GM21381 (cell line): ENCODE results near the gene FSIP1.

Experiments used
- ATAC-seq: cut with Tn5 transposase; IDR thresholded peaks from one replicate; pipeline ENCODE4 v1.9.1; 2021; ENCODE audit warnings: mild to moderate bottlenecking, moderate library complexity; ENCODE audit not compliant: unreplicated experiment

Gene FSIP1

DNA sequence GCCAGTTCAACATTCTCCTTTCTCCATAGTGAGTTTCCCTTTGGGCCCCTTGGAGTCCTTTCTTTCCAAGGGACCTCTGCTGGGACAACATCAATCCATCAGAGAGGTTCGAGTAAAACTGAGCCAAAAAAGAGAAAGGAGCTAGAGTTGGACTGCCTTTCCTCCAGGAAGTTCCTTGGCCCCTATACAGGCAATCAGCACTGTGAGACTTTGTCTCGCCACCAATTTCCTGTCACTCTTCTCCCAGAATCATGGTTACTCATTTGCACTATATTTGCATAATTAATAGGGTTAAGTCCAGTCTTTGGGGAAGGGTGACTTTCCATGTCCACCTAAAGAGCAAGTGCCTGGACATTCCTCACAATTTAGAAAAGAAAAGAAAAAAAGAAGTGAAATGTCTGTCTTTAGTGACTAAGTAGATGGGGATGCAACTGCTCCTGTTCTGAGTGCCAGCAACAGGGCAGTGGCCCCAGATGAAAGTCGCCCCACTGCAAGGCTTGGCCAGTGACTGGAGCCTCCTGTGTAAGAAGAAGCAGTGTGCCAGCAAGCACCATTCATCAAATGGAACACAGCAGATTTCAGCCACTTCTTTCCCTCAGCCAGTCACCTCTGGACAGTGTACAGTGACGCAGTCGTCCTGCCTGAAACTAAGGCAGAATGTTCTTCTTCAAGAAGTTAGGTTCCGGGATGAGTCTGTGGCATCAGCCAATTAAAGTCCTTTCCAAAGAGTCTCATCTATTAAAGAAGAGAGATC lies 91.6 kb downstream of the FSIP1 start:
- no peak for ATAC-seq

DNA sequence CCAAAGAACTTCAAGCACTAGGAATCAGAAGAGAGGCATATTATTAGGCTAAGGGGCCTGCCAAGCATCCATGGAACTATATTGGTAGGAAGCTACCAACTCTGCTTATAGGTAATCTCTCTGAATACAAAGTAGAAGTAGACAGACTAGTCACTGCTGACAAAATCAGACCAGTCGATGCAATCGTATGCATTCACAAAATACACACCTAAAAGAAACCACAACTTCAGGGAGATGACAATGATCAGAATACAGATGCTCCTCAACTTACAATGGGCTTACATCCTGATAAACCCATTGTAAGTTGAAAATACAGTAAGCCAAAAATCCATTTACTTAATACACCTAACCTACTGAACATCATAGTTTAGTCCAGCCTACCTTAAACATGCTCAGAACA lies 94.7 kb downstream of the FSIP1 start:
- ATAC-seq: no peak

DNA sequence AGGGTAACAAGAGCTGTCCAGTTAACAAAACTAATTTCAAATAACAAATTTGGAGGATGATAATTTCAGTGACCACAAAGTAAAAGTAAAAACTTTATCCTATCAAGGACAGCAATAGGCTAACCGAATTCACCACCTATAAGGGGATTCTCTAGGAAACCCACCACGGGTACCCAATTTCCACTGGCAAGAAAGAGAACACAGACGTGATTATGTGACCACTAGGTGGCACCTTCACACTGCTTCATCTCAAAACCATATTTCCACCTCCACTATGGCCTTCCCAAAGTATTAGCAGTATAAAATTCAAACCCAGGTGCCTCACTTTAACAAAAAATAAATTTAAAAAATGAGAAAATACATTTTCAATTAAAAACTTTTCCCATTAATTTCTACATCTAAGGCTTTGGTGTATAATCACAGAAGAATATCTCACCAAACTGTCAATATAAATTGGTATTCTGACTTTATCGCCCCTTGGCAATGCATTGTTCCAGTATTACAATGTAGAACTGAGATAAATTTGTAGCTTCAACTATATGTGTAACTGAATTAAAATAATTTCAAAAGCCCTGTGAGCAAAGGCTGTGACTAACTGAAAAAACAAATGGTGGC lies 96.5 kb downstream of the FSIP1 start:
- ATAC-seq: no peak

DNA sequence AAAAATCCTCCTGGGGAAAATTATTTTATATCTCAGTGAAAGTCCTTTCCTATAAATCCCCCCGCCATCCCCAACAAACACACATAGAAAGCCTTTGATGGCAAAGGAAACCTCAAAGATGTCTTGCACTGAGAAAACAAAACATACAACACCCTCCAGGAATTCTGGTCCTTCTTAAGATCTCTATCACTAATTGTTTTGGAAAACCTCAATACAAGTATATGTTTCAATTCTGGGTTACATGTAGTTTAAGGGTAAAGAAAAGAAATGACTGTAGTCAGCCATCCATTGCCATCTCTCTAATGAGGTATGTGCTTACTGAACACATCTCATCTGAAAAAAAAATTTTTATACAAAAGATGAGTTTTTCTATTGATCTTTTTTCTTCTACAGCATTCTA lies 97.3 kb downstream of the FSIP1 start:
- no peak for ATAC-seq

DNA sequence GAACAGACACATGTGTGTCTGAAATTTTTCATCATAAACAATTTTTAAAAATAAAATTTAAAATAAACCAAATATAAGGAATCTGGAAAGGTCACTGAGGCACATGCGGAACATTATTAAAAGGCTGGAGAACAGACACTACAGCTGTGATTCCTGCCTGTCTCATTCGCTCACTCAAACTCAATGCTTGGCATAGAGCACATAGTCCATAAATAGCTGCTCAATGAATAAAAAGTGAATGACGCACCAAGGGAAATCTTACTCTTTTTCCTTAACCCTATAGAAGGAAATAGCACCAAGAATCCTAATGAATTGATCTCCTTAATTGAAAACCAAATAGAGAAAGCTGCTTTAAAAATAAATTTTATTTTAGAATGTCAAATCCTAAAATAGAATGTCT lies 98.4 kb downstream of the FSIP1 start:
- ATAC-seq: no peak

DNA sequence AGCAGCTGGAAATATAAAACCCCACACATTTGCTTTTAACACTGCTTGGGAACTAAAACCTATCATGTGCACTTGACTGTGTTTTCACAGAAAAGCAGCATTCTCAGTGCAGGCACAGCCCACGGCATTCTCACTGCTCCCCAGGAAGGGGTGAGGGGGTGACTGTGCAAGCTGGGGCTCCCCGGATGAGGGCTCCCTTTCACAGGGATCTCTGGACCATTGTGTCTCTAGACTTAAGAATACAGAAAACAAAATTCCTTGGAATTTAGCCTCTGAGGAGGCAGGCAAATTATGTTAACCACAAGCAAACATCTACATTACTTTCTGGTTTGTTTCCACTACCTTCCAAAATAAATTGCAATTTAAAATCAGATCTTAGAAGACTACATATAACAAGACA lies 100.3 kb downstream of the FSIP1 start:
- ATAC-seq: no peak

DNA sequence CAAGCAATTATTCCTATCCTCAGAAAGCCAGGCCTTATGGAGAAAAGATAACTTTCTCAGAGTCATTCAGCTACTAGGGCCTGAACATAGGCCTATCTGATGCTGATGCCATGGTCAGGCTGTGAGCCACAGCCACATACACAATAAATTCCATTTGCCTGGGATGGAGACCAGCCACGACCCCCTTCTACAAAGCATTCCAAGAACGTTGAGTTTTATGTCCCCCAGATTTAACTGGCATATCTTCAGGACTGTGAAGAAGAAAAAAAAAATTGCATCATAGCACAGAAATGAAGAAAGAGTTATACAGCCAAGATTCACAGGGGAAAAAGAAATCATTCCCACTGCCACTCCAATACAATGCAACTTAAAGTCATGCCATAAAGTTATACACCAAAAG lies 101.8 kb downstream of the FSIP1 start:
- ATAC-seq: no peak

DNA sequence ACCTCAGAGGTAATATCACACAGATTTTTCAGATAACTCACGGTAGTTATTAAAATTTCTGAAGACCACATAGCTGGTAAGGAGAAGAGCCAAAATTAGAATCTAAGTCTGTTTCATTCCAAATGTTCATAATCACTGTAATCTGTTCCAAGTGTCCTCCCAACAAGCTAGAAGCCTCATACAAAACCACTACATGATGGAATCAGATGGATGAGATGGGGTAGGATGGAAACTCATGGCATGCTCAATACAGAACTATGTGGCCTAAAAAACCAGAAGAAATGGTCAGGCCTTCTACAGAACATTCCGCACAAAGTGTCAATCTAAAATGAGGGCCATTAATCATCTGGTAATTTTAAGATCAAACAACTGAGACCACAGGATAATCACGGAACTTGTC lies 110.0 kb downstream of the FSIP1 start:
- ATAC-seq: no peak

DNA sequence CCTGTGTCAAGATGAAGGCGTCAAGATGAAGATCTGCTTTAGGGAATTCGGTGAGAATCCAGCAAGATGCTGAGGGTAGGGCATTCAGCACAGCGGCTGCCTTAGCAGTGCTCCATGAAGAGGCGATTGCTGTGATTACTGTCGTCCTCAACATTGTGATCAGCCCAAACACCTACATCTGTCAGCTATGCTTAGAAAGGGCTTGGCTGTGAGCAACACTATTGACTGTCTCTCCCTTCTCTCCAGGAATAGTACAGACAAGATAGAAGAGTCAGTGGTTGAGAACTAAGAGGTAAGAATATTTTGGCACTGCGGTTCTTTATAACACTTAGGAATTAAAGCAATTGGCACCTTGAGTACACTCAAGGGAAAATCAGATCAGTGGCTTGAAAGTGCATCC lies 110.5 kb downstream of the FSIP1 start:
- ATAC-seq: no peak

DNA sequence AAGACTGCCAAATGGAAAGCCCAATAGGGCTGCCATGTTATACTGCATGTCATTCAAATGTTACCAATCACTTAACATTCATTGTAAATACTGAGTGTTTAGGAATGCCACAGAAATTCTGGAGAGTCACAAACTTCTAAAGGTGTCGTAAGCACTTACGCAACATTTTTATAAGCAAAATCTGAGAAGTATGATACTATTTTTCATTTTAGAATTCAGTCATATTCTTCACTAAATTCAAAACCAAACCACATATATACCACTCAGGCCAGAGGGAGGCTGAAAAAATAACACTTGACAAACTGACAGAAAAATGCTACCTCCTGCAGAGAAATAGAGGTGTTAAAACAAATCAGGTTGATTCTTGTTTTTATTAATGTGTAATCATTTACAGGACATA lies 112.0 kb downstream of the FSIP1 start:
- ATAC-seq: no peak

DNA sequence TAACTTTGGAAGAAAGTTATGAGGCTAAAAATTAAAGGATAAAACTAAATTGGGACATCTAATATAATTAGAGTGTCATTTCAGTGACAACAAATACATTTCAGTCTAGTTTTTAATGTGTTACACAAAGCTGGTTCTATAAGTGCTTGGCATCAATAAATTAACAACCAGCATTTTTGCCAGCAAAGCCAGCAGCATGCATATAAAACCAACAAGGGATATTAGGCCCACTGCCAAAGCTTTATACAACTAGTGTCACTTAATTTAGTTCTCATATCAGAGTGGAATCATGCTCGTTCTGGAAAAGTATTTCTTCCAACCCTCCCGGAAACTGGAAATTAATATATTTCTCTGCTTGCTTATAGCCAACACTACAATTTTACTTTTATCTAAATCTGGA lies 113.0 kb downstream of the FSIP1 start:
- no peak for ATAC-seq

DNA sequence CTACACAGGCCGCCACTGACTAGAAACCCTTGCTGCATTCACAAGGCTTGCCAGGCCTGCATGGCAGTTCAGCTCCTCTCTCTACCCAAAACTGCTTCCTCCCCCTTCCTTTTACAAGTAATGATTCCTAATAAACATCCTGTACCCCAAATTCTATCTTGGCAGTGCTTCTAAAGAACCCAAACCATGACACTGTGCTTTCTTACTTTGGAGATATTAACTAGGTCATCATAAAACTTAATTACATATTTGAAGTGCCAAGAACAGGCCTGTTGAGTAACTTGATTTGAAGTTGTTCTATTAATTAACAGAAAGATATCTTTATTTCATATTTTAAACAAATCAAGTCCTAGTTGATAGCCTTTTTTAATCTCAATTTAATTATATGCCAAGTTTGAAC lies 113.4 kb downstream of the FSIP1 start:
- no peak for ATAC-seq

DNA sequence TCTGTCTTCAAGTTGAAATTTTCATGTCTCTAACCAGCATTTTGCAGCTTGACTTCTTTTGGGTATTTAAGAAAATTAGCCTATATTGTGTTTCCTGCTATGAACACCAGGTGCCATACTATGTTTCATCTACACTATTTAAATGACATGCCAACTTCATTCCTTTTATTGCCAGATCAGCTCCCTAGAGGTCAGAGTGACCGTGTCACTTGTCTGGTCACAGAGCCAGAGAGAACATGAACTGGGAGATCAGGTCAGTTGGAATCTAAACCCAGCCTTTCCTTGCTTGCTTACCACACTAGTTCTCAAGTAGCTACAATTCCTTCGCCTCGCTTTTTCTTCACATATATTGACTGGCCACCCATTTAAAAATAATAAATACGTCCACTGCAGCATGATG lies 114.2 kb downstream of the FSIP1 start:
- ATAC-seq: no peak

DNA sequence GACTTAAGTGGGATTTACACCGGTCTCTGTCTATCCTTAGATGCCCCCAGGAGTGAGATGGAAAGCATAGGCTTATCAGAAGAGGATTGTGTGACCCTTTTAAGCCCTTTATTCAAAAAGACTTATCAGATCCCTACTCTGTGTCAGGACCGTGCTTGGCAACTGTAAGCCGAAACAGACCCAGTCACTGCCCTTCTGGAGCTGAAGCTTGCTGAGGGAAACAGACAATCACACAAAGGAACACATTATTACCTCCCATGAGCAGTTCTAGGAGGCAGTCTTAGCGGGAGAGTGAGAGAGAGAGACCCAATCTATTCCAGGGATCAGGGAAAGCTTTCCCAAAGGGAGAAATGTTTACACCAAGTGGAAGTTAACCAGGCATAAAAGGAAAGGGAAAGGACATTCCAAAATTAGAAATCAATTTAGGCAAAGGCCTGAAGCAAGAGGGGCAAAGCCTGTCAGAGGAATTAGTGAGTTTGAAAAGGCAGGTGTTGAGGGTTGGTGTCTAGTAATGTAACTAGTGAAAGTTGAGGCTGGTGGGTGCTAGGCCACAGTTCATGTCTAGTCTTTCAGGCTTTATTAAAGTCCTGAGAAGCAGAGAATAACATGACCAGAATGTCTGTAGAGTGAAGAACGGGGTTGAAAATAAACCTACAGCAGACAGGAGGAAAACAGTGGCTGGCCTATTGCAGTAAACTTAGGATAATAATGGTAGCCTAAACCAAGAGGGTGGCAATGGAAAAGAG lies 115.1 kb downstream of the FSIP1 start:
- ATAC-seq: no peak

DNA sequence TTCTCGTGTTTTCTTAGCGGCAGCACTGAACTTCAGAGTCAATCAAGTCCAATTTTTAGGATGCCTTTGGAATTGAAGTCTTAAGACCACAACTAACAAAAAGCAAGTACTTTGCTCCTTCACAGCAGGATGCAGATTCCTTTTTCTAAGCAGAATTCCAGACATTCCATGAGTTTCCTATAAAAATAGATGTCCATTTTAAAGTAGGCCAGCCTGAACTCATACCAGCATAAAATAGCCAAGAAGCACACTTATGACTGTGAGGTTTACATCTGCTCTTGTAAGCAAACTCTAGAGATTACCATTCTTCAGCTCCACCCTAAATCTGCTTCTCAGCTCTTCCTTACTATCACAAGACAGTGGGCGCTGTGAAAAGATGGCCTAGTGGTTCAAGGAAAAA lies 116.0 kb downstream of the FSIP1 start:
- ATAC-seq: no peak

DNA sequence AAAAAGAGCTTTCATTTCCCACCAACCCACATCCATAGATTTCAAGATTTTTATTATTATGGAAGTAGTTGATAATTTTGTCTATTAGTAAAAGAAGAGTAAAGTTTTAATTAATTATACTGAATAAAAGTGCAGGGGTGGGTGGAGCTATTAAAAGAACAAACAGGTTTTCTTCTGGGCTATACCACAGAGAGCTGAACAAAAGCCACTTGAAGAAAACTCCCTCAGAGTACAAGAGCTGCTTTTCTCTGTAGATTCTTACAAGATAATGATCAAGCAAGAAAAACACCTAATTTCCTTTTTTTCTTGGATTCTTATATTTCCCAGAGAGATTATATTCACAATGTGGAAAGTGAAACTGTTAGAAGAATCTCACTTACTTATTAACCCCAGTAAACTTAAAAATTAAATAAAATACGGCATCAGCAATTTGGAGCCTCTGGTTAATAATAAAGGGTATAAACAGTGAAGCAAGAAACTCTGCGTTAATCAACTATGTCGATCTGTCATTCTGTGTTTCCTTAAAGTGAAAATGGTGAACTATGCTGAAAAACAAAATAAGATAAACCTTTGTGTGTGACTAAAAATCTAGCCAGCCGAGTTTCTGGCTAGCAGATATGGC lies 116.9 kb downstream of the FSIP1 start:
- ATAC-seq: no peak

DNA sequence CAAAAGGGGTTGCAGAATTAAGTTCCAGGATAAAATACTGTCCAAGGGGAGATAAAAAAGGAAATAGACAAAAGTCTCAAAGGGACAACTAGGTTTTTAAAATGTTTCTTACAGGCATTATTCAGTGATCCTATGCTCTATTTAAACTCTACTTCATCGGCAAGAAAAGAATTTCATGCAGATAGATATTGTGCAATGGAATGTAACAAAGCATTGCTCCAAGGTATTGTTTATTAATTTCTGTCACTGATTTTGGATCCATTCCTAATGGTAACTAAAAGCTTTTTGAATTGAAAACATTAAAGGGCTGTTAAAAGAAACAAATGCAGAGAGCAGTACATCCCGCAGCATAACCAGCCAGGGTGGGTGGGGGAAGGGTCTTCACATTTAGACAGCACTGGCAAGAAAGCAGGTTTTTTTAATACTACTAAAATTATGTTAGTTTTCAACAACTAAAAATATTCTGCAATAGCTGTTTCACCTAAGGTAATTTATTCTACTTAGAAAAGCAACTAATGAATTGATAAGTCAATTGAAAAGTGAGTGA lies 118.9 kb downstream of the FSIP1 start:
- ATAC-seq: no peak

DNA sequence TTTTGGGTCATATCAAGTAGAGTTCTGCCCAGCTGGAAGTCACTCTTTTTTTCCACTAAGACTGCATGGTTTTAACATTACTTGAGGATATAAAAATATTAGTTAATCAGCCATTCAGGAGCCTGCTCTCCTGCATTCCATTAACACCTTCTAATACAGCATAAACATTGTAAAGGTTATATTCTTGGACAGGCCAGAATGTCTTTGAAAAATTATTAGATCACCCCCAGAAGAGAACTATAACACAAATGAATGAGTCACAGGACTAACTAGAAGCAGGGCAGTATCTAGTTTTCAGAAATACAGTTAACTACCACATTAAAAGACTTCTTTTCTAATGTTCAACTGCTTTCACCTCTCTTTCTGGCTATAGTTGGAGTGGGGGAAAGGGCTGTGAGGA lies 120.9 kb downstream of the FSIP1 start:
- ATAC-seq: no peak

DNA sequence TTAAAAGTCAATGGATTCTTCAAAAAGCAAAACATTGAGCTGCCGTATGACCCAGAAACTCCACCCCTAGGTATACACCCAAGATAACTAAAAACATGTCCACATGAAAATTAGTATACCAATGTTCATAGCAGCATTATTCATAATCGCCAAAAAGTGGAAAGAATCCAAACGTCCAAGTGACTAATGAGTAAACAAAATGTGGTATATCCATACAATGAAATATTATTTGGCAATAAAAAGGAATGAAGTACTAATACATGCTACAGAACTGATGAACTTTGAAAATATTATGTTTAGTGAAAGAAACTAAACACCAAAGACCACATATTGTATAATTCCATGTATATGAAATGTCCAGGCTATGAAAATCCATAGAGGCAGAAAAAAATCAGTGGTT lies 123.9 kb downstream of the FSIP1 start:
- no peak for ATAC-seq

DNA sequence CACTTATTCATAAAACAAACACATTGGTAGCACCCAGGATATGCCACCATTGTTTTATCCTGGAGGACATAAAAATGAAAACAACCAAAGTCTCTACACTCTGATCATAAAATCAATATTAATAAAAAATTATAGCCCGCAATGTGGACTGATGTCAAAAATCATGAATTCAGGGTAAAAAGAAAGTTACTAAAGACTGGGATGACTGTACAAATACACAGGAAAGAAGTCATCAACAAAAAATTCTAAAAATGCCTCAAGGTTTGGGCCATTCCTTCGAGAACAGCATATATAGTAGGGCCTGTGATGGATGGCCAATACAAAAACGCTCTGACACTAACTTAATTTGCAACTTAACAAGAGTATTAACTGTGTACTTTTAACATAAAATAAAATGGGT lies 125.0 kb downstream of the FSIP1 start:
- no peak for ATAC-seq

DNA sequence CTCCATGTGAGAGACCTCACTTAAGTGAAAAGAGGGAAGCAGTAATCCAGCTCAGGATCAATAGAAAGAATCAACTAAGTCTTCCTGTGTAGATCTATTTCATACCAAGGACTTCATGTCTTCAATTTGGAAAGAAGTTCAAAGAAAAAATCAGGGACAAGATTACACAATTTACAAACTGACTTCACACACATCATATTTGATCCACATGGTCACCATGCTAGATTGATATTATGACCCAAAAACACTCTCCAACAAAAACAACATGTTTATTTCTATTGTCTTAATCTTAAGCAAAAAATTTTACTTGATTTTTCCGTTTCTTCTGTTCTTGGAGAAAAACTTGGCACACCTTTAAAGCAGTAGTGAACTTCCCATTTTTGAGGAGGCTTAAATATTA lies 125.5 kb downstream of the FSIP1 start:
- ATAC-seq: no peak

DNA sequence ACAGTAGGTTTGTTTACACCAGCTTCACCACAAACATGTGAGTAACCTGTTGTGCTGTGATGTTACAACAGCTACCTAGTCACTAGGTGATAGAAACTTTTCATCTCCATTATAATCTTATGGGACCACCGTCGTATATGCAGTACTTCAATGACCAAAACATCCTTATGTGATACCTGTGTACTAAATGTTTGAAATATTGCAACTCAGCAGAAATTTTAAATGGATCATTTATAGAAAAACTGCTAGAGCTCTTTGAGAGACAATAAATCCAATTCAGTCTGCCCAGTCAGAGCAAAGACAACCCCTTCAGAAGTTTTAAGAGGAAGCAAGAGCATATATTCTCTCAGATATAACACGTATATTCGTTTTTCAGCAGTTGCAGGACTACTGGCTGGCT lies 128.3 kb downstream of the FSIP1 start:
- no peak for ATAC-seq
